GM19240 (cell line): ENCODE results near the gene RPS6KA4.

Source experiments
- DNase-seq: peaks from one replicate; pipeline ENCODE4 v3.0.0; 2011; ENCODE audit warnings: low spot score; ENCODE audit not compliant: insufficient read length

RPS6KA4 gene

DNA sequence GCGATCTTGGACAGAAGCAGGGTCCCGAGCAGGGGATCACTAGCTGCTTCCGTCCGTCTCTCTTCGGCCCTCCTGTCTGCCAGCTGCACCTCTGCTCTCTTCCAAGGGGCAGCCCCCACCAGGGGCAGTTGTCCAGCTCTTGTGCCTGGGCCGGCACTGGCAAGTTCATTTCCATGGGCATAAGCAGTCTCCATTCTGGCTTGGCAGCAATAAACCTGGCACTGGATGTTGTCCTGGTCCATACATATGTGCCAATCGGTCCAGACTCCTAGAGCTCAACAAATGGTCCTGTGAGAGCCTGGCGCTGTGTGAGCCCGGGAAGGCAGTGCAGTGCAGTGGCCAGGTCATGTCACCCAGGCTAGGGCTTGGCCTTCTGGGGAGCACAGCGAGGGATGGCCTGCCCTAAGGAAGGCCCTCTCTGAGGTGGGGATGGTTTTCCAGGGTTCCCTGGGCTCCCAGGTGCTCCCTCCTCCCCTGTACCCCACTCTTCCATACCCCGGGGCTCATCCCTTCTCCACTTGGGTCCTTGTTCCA, 60.4 kb downstream of the RPS6KA4 start:
- no peak for DNase-seq

DNA sequence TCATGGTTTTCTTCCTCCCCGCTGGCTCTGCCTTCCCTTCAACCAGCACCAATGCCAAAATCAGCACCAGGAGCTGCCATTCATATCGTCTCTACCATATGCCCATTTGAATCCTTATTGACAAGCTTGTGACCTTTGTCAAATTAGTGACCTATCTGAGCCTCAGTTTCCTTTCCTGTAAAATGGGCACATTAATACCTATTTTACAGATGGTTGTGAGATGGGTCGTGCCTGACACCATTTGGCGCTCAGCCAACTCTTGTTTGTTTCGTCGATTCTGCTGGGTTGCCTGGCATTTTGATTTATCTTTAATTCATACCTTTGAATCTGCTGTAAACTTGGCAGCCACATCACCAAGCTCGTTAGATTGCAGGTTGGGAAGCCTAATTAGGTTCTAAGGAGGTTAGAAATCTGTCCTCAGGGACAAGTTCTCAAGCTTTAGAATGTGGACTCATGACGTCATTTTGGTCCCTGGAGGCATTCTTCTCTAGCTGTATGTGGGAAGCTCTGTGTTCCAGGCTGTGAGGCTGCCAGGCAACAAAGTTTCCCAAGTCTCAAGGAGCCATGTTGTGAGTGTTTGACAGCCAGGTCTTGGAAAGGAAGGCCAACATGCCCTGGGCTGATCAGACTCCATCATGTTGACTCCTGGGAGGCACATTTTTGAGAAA, 61.0 kb downstream of the RPS6KA4 start:
- DNase-seq: no peak
